ENCODE measurements around the gene SMOC1. TPM values are rescaled to one million over a fixed set of nuclear protein-coding genes. Genes with fewer than 3 reads are reported as not detected.

SMOC1 gene
- total RNA-seq, 3 donors from 2014 or later = 2.9 to 32.6 (median 5.7) TPM

DNA sequence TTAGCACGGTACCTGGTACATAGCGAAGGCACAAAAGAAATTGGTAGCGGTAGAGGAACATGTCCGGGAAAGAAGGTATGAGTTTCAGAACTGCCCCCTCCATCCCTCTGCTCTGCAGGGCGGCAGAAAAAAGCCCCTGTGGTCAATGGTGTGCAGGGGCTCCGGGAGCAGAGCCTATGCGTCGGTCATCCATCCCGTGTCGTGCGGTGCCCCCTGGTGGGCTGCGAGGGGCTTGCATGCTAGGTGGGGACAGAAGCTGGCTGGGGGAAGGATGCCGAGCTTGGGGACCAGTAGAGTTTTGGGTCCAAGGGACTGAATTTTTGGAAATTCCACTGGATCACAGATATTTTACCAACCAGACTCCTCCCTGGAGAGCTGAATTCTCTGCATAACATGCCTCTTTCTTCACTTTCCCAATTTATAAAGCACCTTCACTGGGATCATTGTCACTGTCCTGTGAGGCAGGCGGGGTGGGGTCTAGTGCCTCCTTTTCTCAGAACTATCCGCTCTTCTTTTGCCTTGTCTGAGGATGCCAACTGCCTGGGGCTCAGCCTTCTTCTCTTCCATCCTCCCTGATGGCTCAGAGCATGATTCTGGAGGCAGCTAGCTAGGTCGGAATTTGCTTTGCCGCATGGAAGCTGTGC lies 148.7 kb downstream of the SMOC1 start:
- H3K27ac ChIP-seq = no peak overlapping the region
- no peaks in the 10 kb centered on the region for H3K9me3 ChIP-seq
- no peaks in the 10 kb centered on the region for H3K36me3 ChIP-seq
- H3K4me3 ChIP-seq = no peak overlapping the region
- no peaks in the 10 kb centered on the region for H3K27me3 ChIP-seq
- TF ChIP-seq POLR2A (IDR thresholded peaks at IDR 0.05) (no peak), POLR2AphosphoS5 (IDR thresholded peaks at IDR 0.05) (no peak)
- TF ChIP-seq, protein P1, sequence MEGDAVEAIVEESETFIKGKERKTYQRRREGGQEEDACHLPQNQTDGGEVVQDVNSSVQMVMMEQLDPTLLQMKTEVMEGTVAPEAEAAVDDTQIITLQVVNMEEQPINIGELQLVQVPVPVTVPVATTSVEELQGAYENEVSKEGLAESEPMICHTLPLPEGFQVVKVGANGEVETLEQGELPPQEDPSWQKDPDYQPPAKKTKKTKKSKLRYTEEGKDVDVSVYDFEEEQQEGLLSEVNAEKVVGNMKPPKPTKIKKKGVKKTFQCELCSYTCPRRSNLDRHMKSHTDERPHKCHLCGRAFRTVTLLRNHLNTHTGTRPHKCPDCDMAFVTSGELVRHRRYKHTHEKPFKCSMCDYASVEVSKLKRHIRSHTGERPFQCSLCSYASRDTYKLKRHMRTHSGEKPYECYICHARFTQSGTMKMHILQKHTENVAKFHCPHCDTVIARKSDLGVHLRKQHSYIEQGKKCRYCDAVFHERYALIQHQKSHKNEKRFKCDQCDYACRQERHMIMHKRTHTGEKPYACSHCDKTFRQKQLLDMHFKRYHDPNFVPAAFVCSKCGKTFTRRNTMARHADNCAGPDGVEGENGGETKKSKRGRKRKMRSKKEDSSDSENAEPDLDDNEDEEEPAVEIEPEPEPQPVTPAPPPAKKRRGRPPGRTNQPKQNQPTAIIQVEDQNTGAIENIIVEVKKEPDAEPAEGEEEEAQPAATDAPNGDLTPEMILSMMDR (IDR thresholded peaks at IDR 0.05) = peak; percentile 77 to 89 (median 89)
- no peaks in the 10 kb centered on the region for H3K4me1 ChIP-seq
- DNase-seq (ENCODE audit: low spot score in 2 of 2) = peak; percentile 58 to 75
- intact Hi-C loops (cut with DNase I; ENCODE audit: low total_unique reads) = loop anchor here (10.0 kb wide), 1 partner anchor 213 kb away; no protein-coding TSS in a partner anchor

DNA sequence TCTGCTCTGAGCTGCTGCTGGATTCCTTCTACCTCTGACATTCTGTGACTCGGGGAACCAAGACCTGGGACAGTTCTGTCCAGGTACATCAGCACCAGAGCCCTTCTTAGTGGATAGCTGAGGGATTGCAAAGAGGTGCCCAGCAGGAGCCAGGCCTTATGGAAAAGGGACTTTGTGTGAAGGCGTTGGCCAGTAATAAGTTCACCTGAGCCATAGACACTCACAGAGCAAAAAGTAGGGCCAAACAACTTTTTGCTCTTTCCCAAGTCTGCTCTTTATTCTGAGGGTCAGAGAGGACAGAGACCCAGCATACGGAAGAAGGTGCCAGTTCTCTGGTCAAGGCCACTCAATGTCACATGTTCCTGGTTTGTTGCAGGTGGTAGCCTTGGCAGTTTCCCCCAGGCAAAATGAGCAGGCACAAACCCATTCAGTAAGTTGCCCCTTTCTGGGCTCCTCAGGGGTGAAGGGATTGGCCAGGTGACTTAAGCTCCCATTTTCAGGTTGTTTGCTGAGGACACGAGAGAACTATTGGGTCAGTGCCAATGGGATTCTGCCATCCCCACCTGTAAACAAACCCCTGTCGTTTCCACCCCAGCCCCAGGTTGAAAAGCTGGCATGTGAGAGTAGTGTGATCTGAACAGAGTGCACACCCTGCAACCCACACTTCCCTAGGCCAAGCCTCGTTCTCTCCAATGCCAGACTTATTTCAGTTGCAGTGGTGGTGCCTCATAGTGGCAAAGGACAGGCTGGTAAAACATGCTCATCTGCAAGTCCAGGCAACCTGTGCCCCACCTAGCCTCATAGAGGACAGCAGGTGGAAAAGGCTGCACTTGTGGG lies 150.3 kb downstream of the SMOC1 start:
- no peak for DNase-seq (ENCODE audit: low spot score in 2 of 2)
- Histone ChIP-seq H3K4me3 (no peak overlapping the region), H3K9me3 (no peaks in the 10 kb centered on the region), H3K27me3 (no peaks in the 10 kb centered on the region), H3K4me1 (no peaks in the 10 kb centered on the region), H3K36me3 (no peaks in the 10 kb centered on the region), H3K27ac (no peak overlapping the region)
- TF ChIP-seq POLR2AphosphoS5 (IDR thresholded peaks at IDR 0.05) (no peak), POLR2A (IDR thresholded peaks at IDR 0.05) (no peak)
- TF ChIP-seq, protein P1 (IDR thresholded peaks at IDR 0.05) = no peak
- intact Hi-C loops (cut with DNase I; ENCODE audit: low total_unique reads) = loop anchor here (10.0 kb wide), 1 partner anchor 215 kb away; no protein-coding TSS in a partner anchor

DNA sequence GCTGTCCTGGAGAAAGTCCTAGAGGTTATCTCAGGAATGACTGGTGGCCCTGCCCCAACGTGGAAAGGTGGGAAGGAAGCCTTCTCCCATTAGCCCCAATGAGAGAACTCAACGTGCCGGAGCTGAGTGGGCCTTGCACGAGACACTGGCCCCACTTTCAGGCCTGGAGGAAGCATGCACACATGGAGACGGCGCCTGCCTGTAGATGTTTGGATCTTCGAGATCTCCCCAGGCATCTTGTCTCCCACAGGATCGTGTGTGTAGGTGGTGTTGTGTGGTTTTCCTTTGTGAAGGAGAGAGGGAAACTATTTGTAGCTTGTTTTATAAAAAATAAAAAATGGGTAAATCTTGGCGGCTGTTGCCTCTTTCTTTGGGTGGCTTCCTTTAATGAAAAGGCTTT lies 152.8 kb downstream of the SMOC1 start:
- TF ChIP-seq POLR2AphosphoS5 (IDR thresholded peaks at IDR 0.05) = no peak
- H3K4me1 ChIP-seq = no peaks in the 10 kb centered on the region
- H3K36me3 ChIP-seq = no peaks in the 10 kb centered on the region
- no peak overlapping the region for H3K27ac ChIP-seq
- no peak overlapping the region for H3K4me3 ChIP-seq
- H3K27me3 ChIP-seq = no peaks in the 10 kb centered on the region
- DNase-seq (ENCODE audit: low spot score in 2 of 2) = peak in 1 of 2 donors; percentile 32
- no peaks in the 10 kb centered on the region for H3K9me3 ChIP-seq
- intact Hi-C loops (cut with DNase I; ENCODE audit: low total_unique reads) = no loop called here

DNA sequence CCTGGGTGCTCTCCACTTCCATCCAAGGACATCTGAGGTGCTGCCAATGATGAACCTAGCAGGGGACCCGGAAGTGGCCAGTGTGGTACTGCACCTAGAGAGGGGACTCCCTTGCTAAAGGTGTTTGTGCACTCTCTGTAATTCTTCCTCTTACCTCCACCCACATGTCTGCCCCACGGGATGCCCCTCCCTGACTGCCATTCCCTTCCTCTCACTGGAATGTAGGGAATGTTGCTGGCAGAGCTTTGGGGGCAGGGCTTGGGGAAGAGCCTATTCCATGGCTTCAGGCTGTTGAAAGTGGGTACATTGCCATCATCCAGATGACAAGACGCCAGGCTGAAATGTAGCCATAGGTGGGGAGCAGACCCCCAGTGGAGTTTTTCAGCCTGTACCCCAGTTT lies 153.2 kb downstream of the SMOC1 start:
- Histone ChIP-seq H3K27me3 (no peaks in the 10 kb centered on the region), H3K27ac (no peak overlapping the region), H3K36me3 (no peaks in the 10 kb centered on the region), H3K9me3 (no peaks in the 10 kb centered on the region), H3K4me3 (no peak overlapping the region), H3K4me1 (no peaks in the 10 kb centered on the region)
- intact Hi-C loops (cut with DNase I; ENCODE audit: low total_unique reads) = no loop called here
- TF ChIP-seq POLR2AphosphoS5 (IDR thresholded peaks at IDR 0.05) (no peak), POLR2A (IDR thresholded peaks at IDR 0.05) (no peak)
- TF ChIP-seq, protein P1 (IDR thresholded peaks at IDR 0.05) = no peak
- peak in 1 of 2 donors; percentile 72 for DNase-seq (ENCODE audit: low spot score in 2 of 2)

- TF ChIP-seq, protein P1 (IDR thresholded peaks at IDR 0.05) = no peak
- TF ChIP-seq POLR2AphosphoS5 (IDR thresholded peaks at IDR 0.05) = no peak
- no peak for TF ChIP-seq POLR2A (IDR thresholded peaks at IDR 0.05)
- Histone ChIP-seq H3K9me3 (no peaks in the 10 kb centered on the region), H3K27ac (no peak overlapping the region), H3K27me3 (no peaks in the 10 kb centered on the region), H3K4me3 (no peak overlapping the region), H3K4me1 (no peaks in the 10 kb centered on the region), H3K36me3 (no peaks in the 10 kb centered on the region)
- DNase-seq (ENCODE audit: low spot score in 2 of 2) = no peak
- intact Hi-C loops (cut with DNase I; ENCODE audit: low total_unique reads) = no loop called here
Measured at GRCh38 chr14:70033116-70033515, 153.9 kb downstream of the SMOC1 start.
